ENCODE results near the gene ZNF618. TPM values are rescaled to one million over a fixed set of nuclear protein-coding genes. Genes with fewer than 3 reads are reported as not detected.

Gene ZNF618
- total and polyA plus RNA-seq, 8 donors = 9.9 to 38.6 (median 34.9) TPM

GRCh38 chr9:114027863-114028465, 151.9 kb downstream of the ZNF618 start:
- H3K27me3 ChIP-seq = no peaks in the 10 kb centered on the region
- TF ChIP-seq CTCF (IDR thresholded peaks at IDR 0.05) = no peak
- no peak for DNase-seq
- H3K9me3 ChIP-seq = peaks cover 0 to 15% of the 10 kb centered on the region in 2 donors
- no peaks in the 10 kb centered on the region for H3K4me1 ChIP-seq
- H3K36me3 ChIP-seq = peaks cover 0 to 9% of the 10 kb centered on the region in 2 donors
- intact Hi-C loops (cut with DNase I) = no loop called here
- ATAC-seq = no peak
- H3K27ac ChIP-seq = no peak overlapping the region
- H3K4me3 ChIP-seq = no peak overlapping the region

GRCh38 chr9:114028646-114029045, 152.5 kb downstream of the ZNF618 start:
- DNase-seq (no peak), ATAC-seq (no peak)
- intact Hi-C loops (cut with DNase I) = no loop called here
- no peaks in the 10 kb centered on the region for H3K27me3 ChIP-seq
- H3K36me3 ChIP-seq = peaks cover 0 to 3% of the 10 kb centered on the region in 2 donors
- no peak for TF ChIP-seq CTCF (IDR thresholded peaks at IDR 0.05)
- H3K9me3 ChIP-seq = peaks cover 0 to 8% of the 10 kb centered on the region in 2 donors
- H3K4me1 ChIP-seq = no peaks in the 10 kb centered on the region
- no peak overlapping the region for H3K27ac ChIP-seq
- no peak overlapping the region for H3K4me3 ChIP-seq

- intact Hi-C loops (cut with DNase I) = loop anchor here in 1 of 2 donors (10.0 kb wide), 2 partner anchors 225 to 295 kb away; no protein-coding TSS in a partner anchor
- H3K27ac ChIP-seq = no peak overlapping the region
- H3K9me3 ChIP-seq = no peaks in the 10 kb centered on the region
- peaks cover 0 to 5% of the 10 kb centered on the region in 2 donors for H3K36me3 ChIP-seq
- ATAC-seq (no peak), DNase-seq (no peak)
- H3K27me3 ChIP-seq = no peaks in the 10 kb centered on the region
- no peak overlapping the region for H3K4me3 ChIP-seq
- TF ChIP-seq CTCF (IDR thresholded peaks at IDR 0.05) = no peak
- H3K4me1 ChIP-seq = no peaks in the 10 kb centered on the region
Measured at GRCh38 chr9:114029311-114030170, 153.4 kb downstream of the ZNF618 start.

- DNase-seq (no peak), ATAC-seq (no peak)
- Histone ChIP-seq H3K27ac (no peak overlapping the region), H3K4me3 (no peak overlapping the region), H3K36me3 (peaks cover 0 to 10% of the 10 kb centered on the region in 2 donors), H3K9me3 (no peaks in the 10 kb centered on the region), H3K27me3 (no peaks in the 10 kb centered on the region), H3K4me1 (no peaks in the 10 kb centered on the region)
- intact Hi-C loops (cut with DNase I) = loop anchor here in 1 of 2 donors (10.0 kb wide), 2 partner anchors 226 to 296 kb away; no protein-coding TSS in a partner anchor
- TF ChIP-seq CTCF (IDR thresholded peaks at IDR 0.05) = no peak
Measured at GRCh38 chr9:114030364-114030763, 154.3 kb downstream of the ZNF618 start.

GRCh38 chr9:114031037-114031630, 155.0 kb downstream of the ZNF618 start:
- no peak overlapping the region for H3K27ac ChIP-seq
- TF ChIP-seq CTCF (IDR thresholded peaks at IDR 0.05) = no peak
- H3K4me3 ChIP-seq = no peak overlapping the region
- no peaks in the 10 kb centered on the region for H3K27me3 ChIP-seq
- no peaks in the 10 kb centered on the region for H3K4me1 ChIP-seq
- ATAC-seq = no peak
- intact Hi-C loops (cut with DNase I) = loop anchor here in 1 of 2 donors (10.0 kb wide), 2 partner anchors 226 to 296 kb away; no protein-coding TSS in a partner anchor
- H3K9me3 ChIP-seq = no peaks in the 10 kb centered on the region
- peaks cover 0 to 14% of the 10 kb centered on the region in 2 donors for H3K36me3 ChIP-seq
- no peak for DNase-seq

All from left lung (tissue), 10 donors.